Loucy (cell line): ENCODE results near the gene KRT34.
"Not testable (repeated sequence)": the region's sequence is repeated elsewhere in the genome, so short reads cannot be mapped to it uniquely, and the experiment has no call there.

ENCODE experiments used
- H2AFZ ChIP-seq: fragments of 200-600 bp; sonication (generic); 2 replicates; pipeline ENCODE4 v1.6.0; 2016; ENCODE audit warnings: antibody characterized with exemption, mild to moderate bottlenecking, low read length, moderate library complexity
- H3F3A ChIP-seq: fragments of 200-600 bp; 2 replicates; pipeline ENCODE4 v1.6.0; 2016; ENCODE audit warnings: antibody characterized with exemption, low read depth, mild to moderate bottlenecking
- H3K27me3 ChIP-seq: fragments of 200-600 bp; sonication (generic); 2 replicates; pipeline ENCODE4 v1.6.1; 2014; ENCODE audit warnings: low read length, mild to moderate bottlenecking; ENCODE audit not compliant: insufficient read depth, poor library complexity, severe bottlenecking
- H3K36me3 ChIP-seq: fragments of 200-600 bp; sonication (generic); 2 replicates; pipeline ENCODE4 v1.6.1; 2016; ENCODE audit warnings: low read length; ENCODE audit not compliant: insufficient read depth
- H3K4me1 ChIP-seq: fragments of 200-600 bp; sonication (generic); 2 replicates; pipeline ENCODE4 v1.5.1; 2014; ENCODE audit warnings: low read length, mild to moderate bottlenecking; ENCODE audit not compliant: insufficient read depth, poor library complexity, severe bottlenecking
- H3K4me2 ChIP-seq: fragments of 200-600 bp; sonication (generic); 2 replicates; pipeline ENCODE4 v1.6.0; 2014; ENCODE audit warnings: antibody characterized with exemption, low read length, low read depth, mild to moderate bottlenecking; ENCODE audit not compliant: poor library complexity, severe bottlenecking
- H3K4me3 ChIP-seq: fragments of 200-600 bp; sonication (generic); 2 replicates; pipeline ENCODE4 v1.5.1; 2014; ENCODE audit warnings: low read length, mild to moderate bottlenecking, mixed read lengths; ENCODE audit not compliant: poor library complexity, severe bottlenecking
- H3K79me2 ChIP-seq: fragments of 200-600 bp; sonication (generic); 2 replicates; pipeline ENCODE4 v1.6.1; 2014; ENCODE audit warnings: low read length; ENCODE audit not compliant: insufficient read depth
- H3K9ac ChIP-seq: fragments of 200-600 bp; sonication (generic); 2 replicates; pipeline ENCODE4 v1.6.0; 2014; ENCODE audit warnings: mild to moderate bottlenecking, low read depth, low read length, moderate library complexity; ENCODE audit not compliant: poor library complexity, severe bottlenecking
- H3K9me2 ChIP-seq: fragments of 200-600 bp; sonication (generic); replicated peaks from 2 replicates; pipeline ENCODE4 v1.6.1; 2016; ENCODE audit warnings: low read depth, low read length, mixed read lengths
- H3K9me3 ChIP-seq: fragments of 200-600 bp; sonication (generic); 2 replicates; pipeline ENCODE4 v1.6.1; 2014; ENCODE audit warnings: mild to moderate bottlenecking, antibody characterized with exemption, low read length, low read depth; ENCODE audit not compliant: insufficient read depth
- H4K20me1 ChIP-seq: fragments of 200-600 bp; sonication (generic); 2 replicates; pipeline ENCODE4 v1.6.0; 2014; ENCODE audit warnings: antibody characterized with exemption, low read length, mild to moderate bottlenecking; ENCODE audit not compliant: insufficient read depth, poor library complexity, severe bottlenecking
- EZH2phosphoT487 ChIP-seq: fragments of 200-600 bp; IDR thresholded peaks from 2 replicates; pipeline ENCODE4 v1.6.1; 2018; ENCODE audit warnings: antibody characterized with exemption, mild to moderate bottlenecking, moderate library complexity, borderline replicate concordance
- TF ChIP-seq, protein P1 (sequence below): fragments of 200-600 bp; sonication (generic); conservative IDR thresholded peaks from 2 replicates; pipeline ENCODE4 v1.5.1; 2014; ENCODE audit warnings: mild to moderate bottlenecking, antibody characterized with exemption, low read length

The KRT34 gene

GRCh38 chr17:41395611-41396010 is 13.5 kb upstream of the KRT34 start:
- H2AFZ ChIP-seq: no peak overlapping the region
- no peaks in the 10 kb centered on the region for H3K4me1 ChIP-seq
- no peak overlapping the region for H3K4me3 ChIP-seq
- no peak overlapping the region for H3K9ac ChIP-seq
- H3K36me3 ChIP-seq: no peaks in the 10 kb centered on the region
- H3K27me3 ChIP-seq: no peaks in the 10 kb centered on the region
- no peaks in the 10 kb centered on the region for H3K79me2 ChIP-seq
- H4K20me1 ChIP-seq: no peaks in the 10 kb centered on the region
- no peaks in the 10 kb centered on the region for H3K9me2 ChIP-seq
- H3F3A ChIP-seq: no peaks in the 10 kb centered on the region
- no peaks in the 10 kb centered on the region for H3K9me3 ChIP-seq
- no peak overlapping the region for H3K4me2 ChIP-seq
- no peak for TF ChIP-seq EZH2phosphoT487
- TF ChIP-seq, protein P1, sequence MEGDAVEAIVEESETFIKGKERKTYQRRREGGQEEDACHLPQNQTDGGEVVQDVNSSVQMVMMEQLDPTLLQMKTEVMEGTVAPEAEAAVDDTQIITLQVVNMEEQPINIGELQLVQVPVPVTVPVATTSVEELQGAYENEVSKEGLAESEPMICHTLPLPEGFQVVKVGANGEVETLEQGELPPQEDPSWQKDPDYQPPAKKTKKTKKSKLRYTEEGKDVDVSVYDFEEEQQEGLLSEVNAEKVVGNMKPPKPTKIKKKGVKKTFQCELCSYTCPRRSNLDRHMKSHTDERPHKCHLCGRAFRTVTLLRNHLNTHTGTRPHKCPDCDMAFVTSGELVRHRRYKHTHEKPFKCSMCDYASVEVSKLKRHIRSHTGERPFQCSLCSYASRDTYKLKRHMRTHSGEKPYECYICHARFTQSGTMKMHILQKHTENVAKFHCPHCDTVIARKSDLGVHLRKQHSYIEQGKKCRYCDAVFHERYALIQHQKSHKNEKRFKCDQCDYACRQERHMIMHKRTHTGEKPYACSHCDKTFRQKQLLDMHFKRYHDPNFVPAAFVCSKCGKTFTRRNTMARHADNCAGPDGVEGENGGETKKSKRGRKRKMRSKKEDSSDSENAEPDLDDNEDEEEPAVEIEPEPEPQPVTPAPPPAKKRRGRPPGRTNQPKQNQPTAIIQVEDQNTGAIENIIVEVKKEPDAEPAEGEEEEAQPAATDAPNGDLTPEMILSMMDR: no peak

DNA sequence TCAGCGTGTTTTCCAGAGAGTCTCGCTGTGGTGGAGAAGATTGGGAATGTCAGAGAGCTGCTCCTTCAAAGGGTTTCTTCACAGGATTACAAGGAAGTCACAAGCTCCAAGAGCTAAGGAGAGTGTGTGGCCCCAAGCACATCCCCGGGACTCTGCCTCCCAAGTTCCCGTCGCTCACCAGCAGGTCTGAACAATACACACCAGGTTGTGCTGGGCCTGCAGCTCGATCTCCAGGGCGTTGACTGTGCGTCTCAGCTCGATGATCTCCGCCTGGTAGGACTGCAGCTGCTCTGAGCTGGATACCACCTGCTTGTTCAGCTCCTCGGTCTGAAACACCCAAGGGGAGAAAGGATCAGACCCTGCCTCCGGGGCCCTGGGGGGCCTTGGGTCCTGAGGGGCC is 12.9 kb upstream of the KRT34 start:
- H3K9ac ChIP-seq, H3K4me3 ChIP-seq, H3K27me3 ChIP-seq, H3K79me2 ChIP-seq, H3K4me1 ChIP-seq, H3K9me3 ChIP-seq, H3K4me2 ChIP-seq, H3F3A ChIP-seq, H3K36me3 ChIP-seq, H4K20me1 ChIP-seq, H2AFZ ChIP-seq, H3K9me2 ChIP-seq: not testable (repeated sequence)

GRCh38 chr17:41394254-41394996 is 12.3 kb upstream of the KRT34 start:
- Histone ChIP-seq H3K27me3 (no peaks in the 10 kb centered on the region), H3K9ac (no peak overlapping the region), H3K79me2 (no peaks in the 10 kb centered on the region), H3K4me3 (no peak overlapping the region), H3F3A (no peaks in the 10 kb centered on the region), H4K20me1 (no peaks in the 10 kb centered on the region), H3K36me3 (no peaks in the 10 kb centered on the region), H3K9me3 (no peaks in the 10 kb centered on the region), H3K9me2 (no peaks in the 10 kb centered on the region), H2AFZ (no peak overlapping the region), H3K4me2 (no peak overlapping the region), H3K4me1 (no peaks in the 10 kb centered on the region)
- TF ChIP-seq EZH2phosphoT487: no peak
- TF ChIP-seq, protein P1: no peak

GRCh38 chr17:41393826-41394225 is 11.7 kb upstream of the KRT34 start:
- Histone ChIP-seq H3K4me2 (no peak overlapping the region), H3F3A (no peaks in the 10 kb centered on the region), H3K9me2 (no peaks in the 10 kb centered on the region), H3K36me3 (no peaks in the 10 kb centered on the region), H3K9me3 (no peaks in the 10 kb centered on the region), H3K4me3 (no peak overlapping the region), H3K4me1 (no peaks in the 10 kb centered on the region), H3K9ac (no peak overlapping the region), H3K79me2 (no peaks in the 10 kb centered on the region), H4K20me1 (no peaks in the 10 kb centered on the region), H2AFZ (no peak overlapping the region), H3K27me3 (no peaks in the 10 kb centered on the region)
- TF ChIP-seq, protein P1: no peak
- TF ChIP-seq EZH2phosphoT487: no peak
